HepG2 (cell line): Measurements from ENCODE around the gene HOXA13.

ENCODE experiments used
- CTCF ChIP-seq: sonication (generic); formaldehyde crosslinking; IDR thresholded peaks from 2 replicates; pipeline ENCODE4 v1.5.0; 2020; ENCODE audit warnings: mild to moderate bottlenecking, missing genetic modification reagents, moderate library complexity
- FOXA3 ChIP-seq: IDR thresholded peaks from 2 replicates; pipeline ENCODE4 v1.6.1; 2016; ENCODE audit warnings: missing genetic modification reagents, missing compliant biosample characterization
- GTF2F1 ChIP-seq: fragments of 150-350 bp; IDR thresholded peaks from 2 replicates; pipeline ENCODE4 v1.6.1; 2014; ENCODE audit warnings: low read length
- ZNF543 ChIP-seq: sonication (generic); formaldehyde crosslinking; IDR thresholded peaks from 2 replicates; pipeline ENCODE4 v1.4.0; 2020; ENCODE audit warnings: mild to moderate bottlenecking, missing genetic modification reagents
- TF ChIP-seq, protein P1 (sequence below): sonication (generic); formaldehyde crosslinking; IDR thresholded peaks from 2 replicates; pipeline ENCODE4 v1.5.0; 2020; ENCODE audit warnings: missing genetic modification reagents, mild to moderate bottlenecking, borderline replicate concordance
- TF ChIP-seq, protein P2 (sequence below): sonication (generic); formaldehyde crosslinking; IDR thresholded peaks from 2 replicates; pipeline ENCODE4 v1.4.0; 2020; ENCODE audit warnings: missing genetic modification reagents
- TF ChIP-seq, protein P3 (sequence below): IDR thresholded peaks from 2 replicates; pipeline ENCODE4 v1.6.1; 2012; ENCODE audit warnings: inconsistent platforms

DNA sequence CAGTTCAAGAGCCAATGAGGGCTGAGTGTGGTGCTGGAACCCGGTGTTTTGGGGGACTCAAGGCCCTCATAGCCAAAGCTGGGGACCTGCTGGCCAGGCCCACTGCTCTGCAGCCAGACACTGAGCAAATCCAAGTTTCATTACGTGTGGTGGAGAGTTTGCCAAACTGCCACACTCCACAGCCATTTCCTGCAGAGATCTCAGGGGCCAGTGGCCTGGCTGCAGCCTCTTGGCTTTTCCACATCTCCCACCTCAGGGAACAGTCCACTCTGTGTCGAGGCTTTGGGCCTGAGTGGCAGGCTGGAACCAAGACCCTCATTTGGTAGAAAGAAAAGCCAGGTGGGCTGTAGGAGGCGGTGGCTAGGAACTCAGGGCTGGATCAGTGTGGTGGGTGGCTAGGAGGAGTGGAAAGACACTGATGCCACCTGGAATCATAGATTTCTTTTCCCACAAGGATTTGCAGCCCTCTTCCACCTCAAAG lies 18.1 kb downstream of the HOXA13 start:
- TF ChIP-seq ZNF543 (CRISPR knock-in tag) (no peak), FOXA3 (CRISPR knock-in tag) (no peak), GTF2F1 (no peak), CTCF (no peak)
- TF ChIP-seq, protein P1, sequence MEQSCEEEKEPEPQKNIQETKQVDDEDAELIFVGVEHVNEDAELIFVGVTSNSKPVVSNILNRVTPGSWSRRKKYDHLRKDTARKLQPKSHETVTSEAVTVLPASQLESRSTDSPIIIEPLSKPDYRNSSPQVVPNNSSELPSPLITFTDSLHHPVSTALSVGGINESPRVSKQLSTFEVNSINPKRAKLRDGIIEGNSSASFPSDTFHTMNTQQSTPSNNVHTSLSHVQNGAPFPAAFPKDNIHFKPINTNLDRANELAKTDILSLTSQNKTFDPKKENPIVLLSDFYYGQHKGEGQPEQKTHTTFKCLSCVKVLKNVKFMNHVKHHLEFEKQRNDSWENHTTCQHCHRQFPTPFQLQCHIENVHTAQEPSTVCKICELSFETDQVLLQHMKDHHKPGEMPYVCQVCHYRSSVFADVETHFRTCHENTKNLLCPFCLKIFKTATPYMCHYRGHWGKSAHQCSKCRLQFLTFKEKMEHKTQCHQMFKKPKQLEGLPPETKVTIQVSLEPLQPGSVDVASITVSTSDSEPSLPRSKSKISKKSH (CRISPR knock-in tag): no peak
- TF ChIP-seq, protein P2, sequence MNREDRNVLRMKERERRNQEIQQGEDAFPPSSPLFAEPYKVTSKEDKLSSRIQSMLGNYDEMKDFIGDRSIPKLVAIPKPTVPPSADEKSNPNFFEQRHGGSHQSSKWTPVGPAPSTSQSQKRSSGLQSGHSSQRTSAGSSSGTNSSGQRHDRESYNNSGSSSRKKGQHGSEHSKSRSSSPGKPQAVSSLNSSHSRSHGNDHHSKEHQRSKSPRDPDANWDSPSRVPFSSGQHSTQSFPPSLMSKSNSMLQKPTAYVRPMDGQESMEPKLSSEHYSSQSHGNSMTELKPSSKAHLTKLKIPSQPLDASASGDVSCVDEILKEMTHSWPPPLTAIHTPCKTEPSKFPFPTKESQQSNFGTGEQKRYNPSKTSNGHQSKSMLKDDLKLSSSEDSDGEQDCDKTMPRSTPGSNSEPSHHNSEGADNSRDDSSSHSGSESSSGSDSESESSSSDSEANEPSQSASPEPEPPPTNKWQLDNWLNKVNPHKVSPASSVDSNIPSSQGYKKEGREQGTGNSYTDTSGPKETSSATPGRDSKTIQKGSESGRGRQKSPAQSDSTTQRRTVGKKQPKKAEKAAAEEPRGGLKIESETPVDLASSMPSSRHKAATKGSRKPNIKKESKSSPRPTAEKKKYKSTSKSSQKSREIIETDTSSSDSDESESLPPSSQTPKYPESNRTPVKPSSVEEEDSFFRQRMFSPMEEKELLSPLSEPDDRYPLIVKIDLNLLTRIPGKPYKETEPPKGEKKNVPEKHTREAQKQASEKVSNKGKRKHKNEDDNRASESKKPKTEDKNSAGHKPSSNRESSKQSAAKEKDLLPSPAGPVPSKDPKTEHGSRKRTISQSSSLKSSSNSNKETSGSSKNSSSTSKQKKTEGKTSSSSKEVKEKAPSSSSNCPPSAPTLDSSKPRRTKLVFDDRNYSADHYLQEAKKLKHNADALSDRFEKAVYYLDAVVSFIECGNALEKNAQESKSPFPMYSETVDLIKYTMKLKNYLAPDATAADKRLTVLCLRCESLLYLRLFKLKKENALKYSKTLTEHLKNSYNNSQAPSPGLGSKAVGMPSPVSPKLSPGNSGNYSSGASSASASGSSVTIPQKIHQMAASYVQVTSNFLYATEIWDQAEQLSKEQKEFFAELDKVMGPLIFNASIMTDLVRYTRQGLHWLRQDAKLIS (CRISPR knock-in tag): no peak
- TF ChIP-seq, protein P3, sequence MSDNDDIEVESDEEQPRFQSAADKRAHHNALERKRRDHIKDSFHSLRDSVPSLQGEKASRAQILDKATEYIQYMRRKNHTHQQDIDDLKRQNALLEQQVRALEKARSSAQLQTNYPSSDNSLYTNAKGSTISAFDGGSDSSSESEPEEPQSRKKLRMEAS: no peak
